Keratinocyte (primary cell): Measurements from ENCODE around the gene OSBPL8. TPM values are rescaled to one million over a fixed set of nuclear protein-coding genes. Genes with fewer than 3 reads are reported as not detected.

Source experiments
- DNase-seq: peaks from one replicate; pipeline ENCODE4 v3.0.0-alpha.2; 2011; ENCODE audit warnings: low read depth, missing footprints, low spot score
- FAIRE-seq: peaks from 2 replicates; lab custom pipeline; 2011; peaks lifted over from hg19 to GRCh38; lab: Jason Lieb, UNC
- H2AFZ ChIP-seq: 2 replicates; pipeline ENCODE4 v1.6.0; 2012; ENCODE audit warnings: low read length, control low read depth, inconsistent platforms; ENCODE audit not compliant: control insufficient read depth
- H3K27ac ChIP-seq: 2 replicates; pipeline ENCODE4 v1.5.1; 2011; ENCODE audit warnings: low read length; ENCODE audit not compliant: control insufficient read depth, insufficient read depth
- H3K27me3 ChIP-seq: 3 replicates; pipeline ENCODE4 v1.6.0; 2011; ENCODE audit warnings: low read length; ENCODE audit not compliant: control insufficient read depth, insufficient read depth; ENCODE audit errors: extremely low read depth
- H3K36me3 ChIP-seq, 2 experiments: 2 replicates in 1 of 2; 3 replicates in 1 of 2; pipeline ENCODE4 v1.5.1; 2011; ENCODE audit warnings: low read length in 2 of 2, mild to moderate bottlenecking in 1 of 2; ENCODE audit not compliant: control insufficient read depth in 2 of 2, insufficient read depth in 2 of 2; ENCODE audit errors: extremely low read depth in 1 of 2
- H3K4me1 ChIP-seq: 3 replicates; pipeline ENCODE4 v1.5.1; 2011; ENCODE audit warnings: low read length; ENCODE audit not compliant: control insufficient read depth, insufficient read depth; ENCODE audit errors: extremely low read depth
- H3K4me2 ChIP-seq: 3 replicates; pipeline ENCODE4 v1.6.0; 2011; ENCODE audit warnings: low read depth, low read length; ENCODE audit not compliant: control insufficient read depth, insufficient read depth; ENCODE audit errors: extremely low read depth
- H3K4me3 ChIP-seq, 3 experiments: fragments of 200-600 bp in 1 of 3; sonication (generic) in 1 of 3; 2 replicates in 2 of 3; 3 replicates in 1 of 3; pipeline ENCODE4 v1.5.1; 2011 to 2016; ENCODE audit warnings: low read length in 3 of 3, mild to moderate bottlenecking in 3 of 3, control low read depth in 2 of 3, inconsistent platforms in 1 of 3, low read depth in 1 of 3, mixed read lengths in 1 of 3, mixed run types in 1 of 3, moderate library complexity in 1 of 3; ENCODE audit not compliant: control insufficient read depth in 2 of 3, insufficient read depth in 2 of 3; ENCODE audit errors: extremely low read depth in 1 of 3
- H3K79me2 ChIP-seq: 2 replicates; pipeline ENCODE4 v1.6.0; 2012; ENCODE audit warnings: low read length; ENCODE audit not compliant: control insufficient read depth, insufficient read depth
- H3K9ac ChIP-seq: 3 replicates; pipeline ENCODE4 v1.6.0; 2011; ENCODE audit warnings: low read length; ENCODE audit not compliant: control insufficient read depth, insufficient read depth; ENCODE audit errors: extremely low read depth
- H3K9me1 ChIP-seq: 3 replicates; pipeline ENCODE4 v1.6.0; 2011; ENCODE audit warnings: low read length; ENCODE audit not compliant: control insufficient read depth, insufficient read depth; ENCODE audit errors: extremely low read depth
- H3K9me3 ChIP-seq: 2 replicates; pipeline ENCODE4 v1.5.1; 2012; ENCODE audit warnings: low read depth, low read length; ENCODE audit not compliant: control insufficient read depth
- H4K20me1 ChIP-seq: 3 replicates; pipeline ENCODE4 v1.6.0; 2011; ENCODE audit warnings: low read length; ENCODE audit not compliant: control insufficient read depth, insufficient read depth; ENCODE audit errors: extremely low read depth
- EZH2 ChIP-seq: IDR thresholded peaks from one replicate; pipeline ENCODE4 v1.6.1; 2012; ENCODE audit warnings: inconsistent platforms, mild to moderate bottlenecking, low read length, moderate library complexity
- dilution Hi-C: fragments of 300-500 bp; cut with MboI; formaldehyde crosslinking; loops from one replicate; pipeline ENCODE4 v1.7.0; 2020; ENCODE audit warnings: low sequenced_read_pairs; ENCODE audit not compliant: extremely low pct_ligation_motif_present
- polyA plus RNA-seq, 5 experiments: library from polyadenylated mRNA; depleted of rRNA in 3 of 5; stranded (reverse) in 3 of 5; stranded (forward) in 1 of 5; unstranded in 1 of 5; fragments of >200 nt; gene quantifications; 1 replicate in 1 of 5; 2 replicates in 3 of 5; 3 replicates in 1 of 5; pipeline versions ENCODE4 v1.2.1 to v1.2.3, GENCODE V29; 2011 to 2012; ENCODE audit warnings: missing spikeins in 2 of 5, low read depth in 1 of 5, low replicate concordance in 1 of 5
- TF ChIP-seq, protein P1 (sequence below), 3 experiments: IDR thresholded peaks in 1 of 3; conservative IDR thresholded peaks in 1 of 3; optimal IDR thresholded peaks in 1 of 3; 2 replicates in 2 of 3; 3 replicates in 1 of 3; pipeline versions ENCODE3 to v1.5.1; 2011; ENCODE audit warnings: low read length in 3 of 3, mild to moderate bottlenecking in 3 of 3, moderate library complexity in 2 of 3, control low read depth in 1 of 3, inconsistent platforms in 1 of 3; ENCODE audit not compliant: insufficient read depth in 2 of 3; ENCODE audit errors: extremely low read depth in 1 of 3

OSBPL8 gene
- polyA plus RNA-seq, 1 donor (not counting 4 experiments of a cell fraction or from before 2014, with no cell fraction given), result 33.7 TPM

GRCh38 chr12:76420222-76420621 lies 139.3 kb downstream of the OSBPL8 start:
- Histone ChIP-seq H3K9me1 (no peaks in the 10 kb centered on the region), H4K20me1 (no peaks in the 10 kb centered on the region), H3K4me2 (no peak overlapping the region), H3K4me1 (peaks cover 6% of the 10 kb centered on the region), H2AFZ (no peak overlapping the region), H3K36me3 (no peaks in the 10 kb centered on the region), H3K79me2 (peaks cover 9% of the 10 kb centered on the region), H3K9me3 (no peaks in the 10 kb centered on the region), H3K4me3 (no peak overlapping the region), H3K9ac (no peak overlapping the region), H3K27me3 (no peaks in the 10 kb centered on the region), H3K27ac (no peak overlapping the region)
- FAIRE-seq (no peak), DNase-seq (no peak)
- dilution Hi-C loops, result no loop called here
- TF ChIP-seq, protein P1, sequence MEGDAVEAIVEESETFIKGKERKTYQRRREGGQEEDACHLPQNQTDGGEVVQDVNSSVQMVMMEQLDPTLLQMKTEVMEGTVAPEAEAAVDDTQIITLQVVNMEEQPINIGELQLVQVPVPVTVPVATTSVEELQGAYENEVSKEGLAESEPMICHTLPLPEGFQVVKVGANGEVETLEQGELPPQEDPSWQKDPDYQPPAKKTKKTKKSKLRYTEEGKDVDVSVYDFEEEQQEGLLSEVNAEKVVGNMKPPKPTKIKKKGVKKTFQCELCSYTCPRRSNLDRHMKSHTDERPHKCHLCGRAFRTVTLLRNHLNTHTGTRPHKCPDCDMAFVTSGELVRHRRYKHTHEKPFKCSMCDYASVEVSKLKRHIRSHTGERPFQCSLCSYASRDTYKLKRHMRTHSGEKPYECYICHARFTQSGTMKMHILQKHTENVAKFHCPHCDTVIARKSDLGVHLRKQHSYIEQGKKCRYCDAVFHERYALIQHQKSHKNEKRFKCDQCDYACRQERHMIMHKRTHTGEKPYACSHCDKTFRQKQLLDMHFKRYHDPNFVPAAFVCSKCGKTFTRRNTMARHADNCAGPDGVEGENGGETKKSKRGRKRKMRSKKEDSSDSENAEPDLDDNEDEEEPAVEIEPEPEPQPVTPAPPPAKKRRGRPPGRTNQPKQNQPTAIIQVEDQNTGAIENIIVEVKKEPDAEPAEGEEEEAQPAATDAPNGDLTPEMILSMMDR (optimal IDR thresholded peaks at IDR 0.05 in 1 of 3, IDR thresholded peaks at IDR 0.05 in 1 of 3, conservative IDR thresholded peaks at IDR 0.05 in 1 of 3; ENCODE audit: extremely low read depth in 1 of 3, insufficient read depth in 2 of 3, low read length in 3 of 3), result no peak
- TF ChIP-seq EZH2, result no peak

DNA sequence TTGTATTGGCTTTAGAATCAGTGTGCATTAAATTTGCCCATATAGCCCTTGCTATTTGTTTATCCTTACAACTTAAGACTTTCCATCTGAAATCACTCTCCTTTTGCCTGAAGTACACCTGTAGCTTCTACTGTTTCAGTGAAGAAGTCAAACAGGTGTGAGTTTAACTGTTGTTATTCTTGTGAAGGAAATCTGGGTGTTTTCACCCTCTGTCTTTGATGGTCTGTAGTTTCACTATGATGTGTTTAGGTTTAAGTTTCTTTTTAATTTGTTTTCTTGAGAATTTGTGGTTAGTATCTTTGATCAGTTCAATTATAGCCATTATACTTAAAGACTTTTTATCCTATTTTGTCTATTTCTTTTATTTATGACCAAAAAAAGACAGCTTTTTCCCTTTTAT lies 142.5 kb downstream of the OSBPL8 start:
- Histone ChIP-seq H2AFZ (no peak overlapping the region), H3K9me1 (no peaks in the 10 kb centered on the region), H3K27ac (no peak overlapping the region), H3K27me3 (no peaks in the 10 kb centered on the region), H4K20me1 (no peaks in the 10 kb centered on the region), H3K36me3 (no peaks in the 10 kb centered on the region), H3K9me3 (no peaks in the 10 kb centered on the region), H3K79me2 (peaks cover 2% of the 10 kb centered on the region), H3K4me1 (peaks cover 6% of the 10 kb centered on the region), H3K4me3 (no peak overlapping the region), H3K4me2 (no peak overlapping the region), H3K9ac (no peak overlapping the region)
- dilution Hi-C loops, result no loop called here
- FAIRE-seq (no peak), DNase-seq (no peak)
- TF ChIP-seq, protein P1 (optimal IDR thresholded peaks at IDR 0.05 in 1 of 3, IDR thresholded peaks at IDR 0.05 in 1 of 3, conservative IDR thresholded peaks at IDR 0.05 in 1 of 3; ENCODE audit: extremely low read depth in 1 of 3, insufficient read depth in 2 of 3, low read length in 3 of 3), result no peak
- no peak for TF ChIP-seq EZH2
